HG03378 (cell line): Measurements from ENCODE around the gene BLOC1S6.

Experiments used
- ATAC-seq: cut with Tn5 transposase; IDR thresholded peaks from one replicate; pipeline ENCODE4 v1.9.1; 2021; ENCODE audit warnings: mild to moderate bottlenecking, moderate library complexity; ENCODE audit not compliant: unreplicated experiment

Gene BLOC1S6

GRCh38 chr15:45587095-45587862 is at the start of gene BLOC1S6:
Gene BLOC1S6, plus strand, starts transcription at chr15:45587379. Its CDS starts 65 bp downstream, at chr15:45587444.
- ATAC-seq, result peak; percentile 64

- ATAC-seq, result no peak
Measured at GRCh38 chr15:45539680-45540079, 47.5 kb upstream of the BLOC1S6 start.

GRCh38 chr15:45540531-45540930 is 46.6 kb upstream of the BLOC1S6 start:
- ATAC-seq, result no peak

- no peak for ATAC-seq
Measured at GRCh38 chr15:45543051-45543450, 44.1 kb upstream of the BLOC1S6 start.

GRCh38 chr15:45544266-45545023 is 42.7 kb upstream of the BLOC1S6 start:
- no peak for ATAC-seq

GRCh38 chr15:45546789-45547188 is 40.4 kb upstream of the BLOC1S6 start:
- no peak for ATAC-seq

GRCh38 chr15:45548753-45549520 is 38.2 kb upstream of the BLOC1S6 start:
- no peak for ATAC-seq

- no peak for ATAC-seq
Measured at GRCh38 chr15:45549541-45550220, 37.5 kb upstream of the BLOC1S6 start.

GRCh38 chr15:45550436-45550835 is 36.7 kb upstream of the BLOC1S6 start:
- no peak for ATAC-seq

- no peak for ATAC-seq
Measured at GRCh38 chr15:45551676-45552075, 35.5 kb upstream of the BLOC1S6 start.

GRCh38 chr15:45555934-45556608 is 31.1 kb upstream of the BLOC1S6 start:
- ATAC-seq, result no peak

GRCh38 chr15:45572617-45573016 is 14.6 kb upstream of the BLOC1S6 start:
- no peak for ATAC-seq

GRCh38 chr15:45573961-45574629 is 13.1 kb upstream of the BLOC1S6 start:
- no peak for ATAC-seq

- ATAC-seq, result no peak
Measured at GRCh38 chr15:45581919-45582318, 5.3 kb upstream of the BLOC1S6 start.

GRCh38 chr15:45583731-45584639 is 3.2 kb upstream of the BLOC1S6 start:
- no peak for ATAC-seq

GRCh38 chr15:45585069-45585791 is 1.9 kb upstream of the BLOC1S6 start:
- ATAC-seq, result no peak

- no peak for ATAC-seq
Measured at GRCh38 chr15:45586125-45586524, 1.1 kb upstream of the BLOC1S6 start.

GRCh38 chr15:45586601-45587094 is 531 bp upstream of the BLOC1S6 start:
- peak; percentile 13 for ATAC-seq
